Ovary (tissue), 10 donors: Measurements from ENCODE around the gene ZBTB18. TPM values are rescaled to one million over a fixed set of nuclear protein-coding genes. Genes with fewer than 3 reads are reported as not detected.

Experiments used
- DNase-seq, 5 donors: peaks; one replicate each; pipeline ENCODE4 v3.0.0-alpha.2; 2019 to 2020
- H3K27ac ChIP-seq, 2 donors: fragments of 200-600 bp; one replicate each; pipeline versions ENCODE4 v1.5.1 to v1.8.0; 2019 to 2022
- H3K27me3 ChIP-seq: fragments of 200-600 bp; one replicate; pipeline ENCODE4 v1.8.0; 2022
- H3K36me3 ChIP-seq: fragments of 200-600 bp; sonication (generic); one replicate; pipeline ENCODE4 v1.5.1; 2019
- H3K4me1 ChIP-seq: one replicate; pipeline ENCODE4 v1.8.1; 2013; ENCODE audit warnings: mild to moderate bottlenecking, moderate library complexity; ENCODE audit not compliant: insufficient read depth
- H3K4me3 ChIP-seq: fragments of 200-600 bp; sonication (generic); one replicate; pipeline ENCODE4 v1.5.1; 2017
- H3K9me3 ChIP-seq, 2 donors: fragments of 200-600 bp in 1 of 2; sonication (generic) in 1 of 2; one replicate each; pipeline versions ENCODE4 v1.5.1 to v1.8.1; 2013 to 2019; ENCODE audit warnings: mild to moderate bottlenecking in 1 of 2, moderate library complexity in 1 of 2
- EP300 ChIP-seq: sonication (generic); formaldehyde crosslinking; IDR thresholded peaks from one replicate; pipeline ENCODE4 v1.6.1; 2017; ENCODE audit warnings: antibody characterized with exemption
- POLR2A ChIP-seq: fragments of 450-650 bp; IDR thresholded peaks from one replicate; pipeline ENCODE4 v1.6.1; 2017; ENCODE audit warnings: antibody characterized with exemption, mild to moderate bottlenecking, moderate library complexity
- WGBS, 3 donors: extraction: QIAGEN DNeasy Blood & Tissue Kit in 1 of 3; methylation state at CpG; one replicate each; pipeline versions ENCODE4 v1.1.5 to v1.1.7; 2013 to 2017; 5-methylcytosine and 5-hydroxymethylcytosine counted together
- intact Hi-C, 4 donors: fragments of 100-400 bp; cut with DNase I; formaldehyde crosslinking; loops; one replicate each; pipeline versions ENCODE4 v1.11.0 to v1.15.1; 2022 to 2023
- long read RNA-seq, 3 donors: library from polyadenylated mRNA in 2 of 3; unstranded in 2 of 3; transcript quantifications; one replicate each; pipeline ENCODE4 v2.0.0 and lab custom pipeline, GENCODE V29; 2021 to 2026
- polyA plus RNA-seq, 2 donors: library from polyadenylated mRNA; stranded (reverse); fragments of 200-250 nt in 1 of 2; fragments of 350-450 nt in 1 of 2; fragmentation: Illumina TruSeq in 1 of 2; extraction: RNeasy Lipid Tissue Mini Kit (QIAGEN cat#74804) in 1 of 2; gene quantifications; one replicate each; pipeline ENCODE4 v1.2.3, GENCODE V29; 2013 to 2014
- total RNA-seq, 7 donors: library from RNA; depleted of rRNA in 2 of 7; stranded (reverse); fragments of >200 nt in 2 of 7; fragmentation: NEBNext Ultra II Directional in 3 of 7; extraction: Animal tissue kit (Norgen Biotek cat#: 25700) in 3 of 7; gene quantifications; one replicate each; pipeline versions ENCODE4 v1.1.0 to v1.2.4, GENCODE V29; 2016 to 2023
- TF ChIP-seq, protein P1 (sequence below), 3 donors: fragments of 450-650 bp in 2 of 3; fragments of 200-600 bp in 1 of 3; IDR thresholded peaks; one replicate each; pipeline versions ENCODE4 v1.5.1 to v1.8.0; 2016 to 2022; ENCODE audit warnings: antibody characterized with exemption in 3 of 3, mild to moderate bottlenecking in 1 of 3
- donor health status: DM: no; HTN: no; CAD: no; lungs with moderate emphysema.
- donor health status: DM: no; HTN: no; CAD: no.
- donor health status: Bipolar disorder and iron deficiency.
- donor health status: DM: yes; HTN: yes; CAD: no.
- donor health status: DM: no; HTN: no; CAD: no.
- donor health status: DM: yes; HTN: yes; CAD: no.

The ZBTB18 gene
- total RNA-seq, result 10 to 100 TPM in 5 of 7 donors, 1 to 10 TPM in 2; 8.6 to 14.0 (median 10.8) TPM
- 1 to 10 TPM; 6.7 to 7.2 TPM for polyA plus RNA-seq
- long read RNA-seq, donor 1, partial matches to known transcripts, result 0 of 1 reads
- long read RNA-seq, donor 1, other reads (novel, unspliced or antisense), result 1 of 1 reads
- long read RNA-seq, donor 2, transcript ZBTB18-202 (2 exons, 3,740 nt), result major isoform, 5 of 5 reads
- long read RNA-seq, donor 2, partial matches to known transcripts, result 0 of 5 reads
- long read RNA-seq, donor 2, other reads (novel, unspliced or antisense), result 0 of 5 reads
- long read RNA-seq, donor 3, partial matches to known transcripts, result 0 of 1 reads
- long read RNA-seq, donor 3, other reads (novel, unspliced or antisense), result 0 of 1 reads

DNA sequence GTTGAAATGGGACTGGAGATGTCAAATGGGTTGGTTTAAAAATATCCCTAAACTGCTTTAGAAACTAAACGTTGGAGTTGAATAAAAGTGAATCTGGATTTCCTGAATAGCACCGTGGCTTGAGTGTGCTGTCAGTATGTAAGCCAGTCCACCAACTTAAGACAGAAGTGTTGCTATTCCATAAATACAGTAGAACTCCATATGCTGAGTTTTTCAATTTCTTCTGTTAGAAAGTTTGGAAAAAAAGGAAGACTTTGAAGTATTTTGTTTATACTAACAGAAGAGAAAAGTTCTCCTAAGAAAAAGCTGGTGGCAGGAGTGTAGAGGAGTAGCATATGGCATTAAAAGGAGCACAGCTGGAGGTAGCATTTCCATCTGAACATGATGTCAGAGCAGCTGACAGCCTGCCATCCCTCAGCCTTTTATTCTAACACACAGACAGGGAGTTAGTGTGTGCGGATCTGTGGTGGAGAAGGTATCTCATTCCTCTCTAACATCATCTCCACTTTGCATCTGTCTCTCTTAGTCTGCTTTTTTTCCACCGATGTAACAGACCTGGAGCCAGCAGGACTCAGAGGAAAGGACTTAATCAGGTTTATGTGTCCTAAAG is at the start of gene ZBTB18:
Gene ZBTB18 (plus strand): TSS at position 449 of the 610 bp plus-strand sequence. CDS start 149 bp downstream, at position 598.
- WGBS, 3 donors, result 29 to 39% (median 35%) methylated on average over 4 of the region's 4 CpGs
- H3K27ac ChIP-seq, result peak within 1 kb of the TSS in 1 of 2 donors; percentile 42
- TF ChIP-seq, protein P1, sequence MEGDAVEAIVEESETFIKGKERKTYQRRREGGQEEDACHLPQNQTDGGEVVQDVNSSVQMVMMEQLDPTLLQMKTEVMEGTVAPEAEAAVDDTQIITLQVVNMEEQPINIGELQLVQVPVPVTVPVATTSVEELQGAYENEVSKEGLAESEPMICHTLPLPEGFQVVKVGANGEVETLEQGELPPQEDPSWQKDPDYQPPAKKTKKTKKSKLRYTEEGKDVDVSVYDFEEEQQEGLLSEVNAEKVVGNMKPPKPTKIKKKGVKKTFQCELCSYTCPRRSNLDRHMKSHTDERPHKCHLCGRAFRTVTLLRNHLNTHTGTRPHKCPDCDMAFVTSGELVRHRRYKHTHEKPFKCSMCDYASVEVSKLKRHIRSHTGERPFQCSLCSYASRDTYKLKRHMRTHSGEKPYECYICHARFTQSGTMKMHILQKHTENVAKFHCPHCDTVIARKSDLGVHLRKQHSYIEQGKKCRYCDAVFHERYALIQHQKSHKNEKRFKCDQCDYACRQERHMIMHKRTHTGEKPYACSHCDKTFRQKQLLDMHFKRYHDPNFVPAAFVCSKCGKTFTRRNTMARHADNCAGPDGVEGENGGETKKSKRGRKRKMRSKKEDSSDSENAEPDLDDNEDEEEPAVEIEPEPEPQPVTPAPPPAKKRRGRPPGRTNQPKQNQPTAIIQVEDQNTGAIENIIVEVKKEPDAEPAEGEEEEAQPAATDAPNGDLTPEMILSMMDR (IDR thresholded peaks at IDR 0.05), result no peak
- TF ChIP-seq EP300 (no peak), POLR2A (no peak)
- H3K9me3 ChIP-seq, result no peaks in the 10 kb centered on the region
- intact Hi-C loops, result loop anchor here in 1 of 4 donors (10.0 kb wide), 1 partner anchor 404 kb away; the partner anchor contains the start of gene ADSS2
- no peaks in the 10 kb centered on the region for H3K27me3 ChIP-seq
- no peaks in the 10 kb centered on the region for H3K4me1 ChIP-seq
- DNase-seq, result no peak
- H3K4me3 ChIP-seq, result peak within 1 kb of the TSS; percentile 71
- no peaks in the 10 kb centered on the region for H3K36me3 ChIP-seq

DNA sequence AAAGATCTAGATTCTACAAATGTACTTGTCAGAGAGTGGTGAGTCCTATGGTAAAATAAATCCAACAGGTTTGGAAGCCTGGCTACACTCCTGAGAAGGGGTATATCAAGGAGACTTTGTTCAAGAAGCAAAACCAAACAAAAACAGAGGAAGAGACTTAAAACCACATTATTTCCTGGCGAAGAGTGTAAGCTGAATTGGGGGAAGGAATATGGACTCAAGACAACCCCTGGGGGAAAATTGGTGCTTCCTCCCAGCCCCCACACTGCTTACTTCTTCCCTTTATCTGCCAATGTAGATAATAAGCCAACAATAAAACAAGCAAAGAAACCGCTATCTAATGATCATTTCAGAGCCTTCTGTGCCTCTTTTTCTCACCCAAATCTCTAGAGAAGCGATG is 48.4 kb upstream of the ZBTB18 start:
- 54 to 69% (median 68%) methylated on average over 3 of the region's 3 CpGs for WGBS, 3 donors

DNA sequence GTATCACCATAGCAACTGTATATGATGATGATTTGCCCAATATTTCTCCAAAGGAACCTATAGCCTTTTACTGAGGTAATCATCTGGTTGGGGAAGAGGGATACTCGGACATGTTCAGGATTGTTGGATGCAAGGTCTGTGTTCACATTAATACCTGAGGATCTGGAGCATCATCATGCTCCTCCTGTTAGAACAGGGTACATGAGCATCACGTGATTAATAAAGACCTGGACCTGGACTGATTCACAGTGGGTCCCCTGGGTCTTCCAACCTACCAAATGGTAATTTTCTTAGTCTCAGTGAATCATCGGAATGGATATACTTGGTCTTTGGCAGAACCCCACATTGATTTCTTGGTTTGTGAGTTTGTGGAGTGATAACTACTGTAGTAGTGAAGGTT is 45.6 kb upstream of the ZBTB18 start:
- Histone ChIP-seq H3K4me1 (peaks cover 2% of the 10 kb centered on the region), H3K4me3 (no peak overlapping the region), H3K27me3 (no peaks in the 10 kb centered on the region), H3K27ac (no peak overlapping the region), H3K36me3 (no peaks in the 10 kb centered on the region), H3K9me3 (no peaks in the 10 kb centered on the region)
- DNase-seq, result no peak
- no peak for TF ChIP-seq POLR2A
- TF ChIP-seq, protein P1 (IDR thresholded peaks at IDR 0.05), result no peak
- no peak for TF ChIP-seq EP300
- WGBS, 3 donors, result 86 to 90% (median 87%) methylated on average over 3 of the region's 3 CpGs
- intact Hi-C loops, result no loop called here

More for the DNA sequence above, 48.4 kb upstream of the ZBTB18 start:
- Histone ChIP-seq H3K9me3 (no peaks in the 10 kb centered on the region), H3K36me3 (no peaks in the 10 kb centered on the region), H3K27me3 (no peaks in the 10 kb centered on the region), H3K4me3 (no peak overlapping the region), H3K27ac (no peak overlapping the region), H3K4me1 (no peaks in the 10 kb centered on the region)
- intact Hi-C loops, result no loop called here
- no peak for TF ChIP-seq POLR2A
- TF ChIP-seq, protein P1 (IDR thresholded peaks at IDR 0.05), result no peak
- DNase-seq, result no peak

DNA sequence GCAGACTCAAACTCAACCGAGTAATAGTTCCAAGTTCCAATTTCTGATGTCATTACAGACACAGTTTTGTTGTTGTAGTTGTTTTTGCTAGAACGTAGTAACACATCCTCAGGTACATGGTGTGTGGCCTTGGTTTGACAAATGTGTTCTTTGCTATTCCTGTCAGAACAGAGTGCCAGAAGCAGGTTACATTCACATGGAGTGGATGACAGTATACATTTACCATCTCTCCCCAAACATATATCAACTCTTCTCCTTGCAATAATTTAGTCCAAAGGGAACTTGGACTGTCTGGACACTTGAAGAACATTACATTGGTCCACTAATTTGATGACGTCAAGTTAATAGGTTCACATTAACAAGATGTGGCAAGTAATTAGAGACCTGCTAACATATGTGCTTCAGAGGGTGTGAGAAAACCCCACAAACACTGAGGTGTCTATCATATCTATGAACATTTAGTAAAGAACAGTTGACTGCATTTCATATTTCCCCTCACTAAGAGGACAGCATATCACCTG is 44.6 kb upstream of the ZBTB18 start:
- TF ChIP-seq POLR2A (no peak), EP300 (no peak)
- TF ChIP-seq, protein P1 (IDR thresholded peaks at IDR 0.05), result no peak
- no peak for DNase-seq

More for the DNA sequence above, 44.6 kb upstream of the ZBTB18 start:
- H3K9me3 ChIP-seq, result no peaks in the 10 kb centered on the region
- H3K36me3 ChIP-seq, result no peaks in the 10 kb centered on the region
- H3K27me3 ChIP-seq, result no peaks in the 10 kb centered on the region
- 55 to 61% (median 56%) methylated on average over 3 of the region's 3 CpGs for WGBS, 3 donors
- H3K4me3 ChIP-seq, result no peak overlapping the region
- H3K4me1 ChIP-seq, result peaks cover 2% of the 10 kb centered on the region
- no peak overlapping the region for H3K27ac ChIP-seq
- intact Hi-C loops, result no loop called here
